SW480 (cell line): ENCODE data around the gene C1GALT1C1L.
"Not testable (repeated sequence)": the region's sequence is repeated elsewhere in the genome, so short reads cannot be mapped to it uniquely, and the experiment has no call there.

Experiments used
- DNase-seq: peaks from one replicate; pipeline ENCODE4 v3.0.0-alpha.2; 2016; ENCODE audit warnings: low spot score

C1GALT1C1L gene

DNA sequence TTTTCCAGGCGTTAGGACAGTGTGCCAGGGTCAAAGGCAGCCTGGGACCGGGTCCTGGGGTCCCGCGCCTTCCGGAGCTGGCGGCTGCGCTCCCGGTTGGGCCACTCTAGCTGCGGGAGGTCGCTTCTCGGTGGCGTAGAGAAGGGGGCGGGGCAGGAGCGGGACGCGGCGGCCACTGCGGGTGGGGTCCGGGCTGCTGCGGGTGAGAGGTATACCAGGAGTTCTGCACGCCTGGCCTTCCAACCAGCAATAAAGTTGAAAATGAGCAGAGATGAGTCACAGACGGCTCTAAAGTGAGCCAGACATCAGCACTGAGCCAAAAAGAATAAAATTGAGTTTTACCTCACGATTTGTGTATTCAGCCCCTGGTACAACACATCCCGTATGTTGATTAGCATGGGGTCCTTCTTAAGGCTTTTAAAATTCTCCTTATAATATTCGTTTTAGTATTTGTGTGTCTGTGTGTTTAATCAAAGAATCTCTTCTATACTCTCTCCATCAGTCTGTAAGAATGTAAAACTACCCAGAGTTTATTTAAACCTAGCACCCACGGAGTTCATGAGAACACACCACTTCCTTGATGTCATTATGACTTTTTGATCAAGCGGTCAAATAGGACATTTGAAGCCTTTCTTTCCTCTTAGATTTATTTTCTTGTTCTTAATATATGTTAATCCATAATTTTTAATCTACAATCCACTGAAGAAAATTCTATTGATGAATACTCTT is at the start of gene C1GALT1C1L:
TSS of gene C1GALT1C1L (minus strand) at position 108 of the 729 bp plus-strand sequence. CDS start at position 1, 107 bp downstream.
- DNase-seq = peak; percentile 82

GRCh38 chr2:43725711-43726246 is 49.5 kb upstream of the C1GALT1C1L start:
- DNase-seq = no peak

DNA sequence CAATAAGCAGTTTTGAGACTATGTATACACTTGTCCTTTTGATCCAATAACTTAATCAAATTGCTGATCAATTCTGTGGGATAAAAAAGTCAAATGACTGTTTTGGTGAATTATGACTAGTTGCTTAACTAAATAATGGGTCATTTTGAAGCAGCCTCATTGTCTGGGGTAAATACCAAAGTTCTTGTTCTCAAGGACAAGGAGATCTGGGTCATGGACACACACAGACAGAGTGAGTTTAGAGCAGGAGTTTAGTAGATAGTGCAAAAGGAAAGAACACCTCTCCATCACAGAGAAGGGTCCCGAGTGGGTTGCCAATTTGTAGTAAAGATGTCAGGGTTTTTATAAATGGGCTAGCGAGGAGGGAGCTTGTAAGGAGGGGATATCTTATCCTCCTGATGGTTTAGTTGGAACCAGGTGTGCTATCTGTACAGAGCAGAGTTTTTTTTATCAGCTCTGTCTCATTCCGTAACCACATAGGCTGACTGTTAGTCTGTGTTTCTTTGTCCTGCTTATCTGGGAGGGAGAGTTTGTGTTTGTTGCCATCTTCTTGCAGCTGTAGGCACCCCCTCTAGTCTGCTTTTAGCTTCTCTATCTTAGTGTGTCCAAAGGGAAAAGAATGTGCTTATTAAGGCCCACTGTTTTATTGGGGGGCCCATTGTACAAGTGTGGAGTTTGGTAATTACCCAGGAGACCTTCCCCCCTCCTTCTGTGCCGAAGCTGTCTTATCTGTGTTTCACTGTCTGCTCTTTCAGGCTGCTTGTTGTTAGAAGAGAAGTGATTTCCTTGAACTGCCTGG is 48.7 kb upstream of the C1GALT1C1L start:
- no peak for DNase-seq

DNA sequence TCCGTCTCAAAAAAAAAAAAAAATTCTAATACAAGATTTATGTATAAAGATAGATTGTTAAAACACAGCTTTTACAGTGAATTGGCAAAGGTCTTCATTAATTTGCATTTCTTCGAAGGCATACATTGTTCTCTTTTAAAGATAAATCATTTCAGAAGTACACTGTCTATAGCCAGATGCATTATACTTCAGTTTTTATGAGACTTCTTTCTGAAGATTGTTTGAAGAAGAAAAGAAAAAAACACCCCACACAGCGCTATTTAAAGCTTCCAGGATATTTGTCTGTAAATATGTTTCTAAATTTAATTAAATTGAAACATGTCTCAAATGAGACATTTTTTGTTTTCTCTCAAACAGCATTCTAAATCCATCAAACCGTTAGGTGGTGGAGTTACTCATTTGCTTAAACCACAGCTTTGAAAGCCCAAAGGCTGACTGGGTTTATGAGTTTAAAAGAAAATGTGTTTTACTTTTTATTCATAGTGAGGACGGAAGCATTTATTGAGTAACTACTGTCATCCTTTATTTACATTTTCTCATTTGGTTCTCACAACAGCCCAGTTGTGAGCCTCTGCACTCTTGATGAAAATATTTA is 42.4 kb upstream of the C1GALT1C1L start:
- DNase-seq = no peak

DNA sequence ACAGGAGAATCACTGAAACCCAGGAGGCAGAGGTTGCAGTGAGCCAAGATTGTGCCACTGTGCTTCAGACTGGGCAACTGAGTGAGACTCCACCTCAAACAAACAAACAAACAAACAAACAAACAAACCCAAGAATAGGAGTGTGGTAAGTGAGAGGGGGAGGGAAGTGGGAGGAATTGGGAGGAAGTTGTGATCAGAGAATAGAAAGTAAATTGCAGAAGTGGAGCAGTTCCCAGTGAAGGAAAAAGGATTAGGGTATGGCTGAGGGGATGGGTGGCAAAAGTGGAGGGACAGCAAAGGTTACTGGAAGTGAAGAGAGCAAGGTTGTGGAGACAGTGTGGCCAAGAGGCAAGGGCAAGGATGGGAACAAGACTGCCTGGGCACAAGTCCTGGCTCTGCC is 41.1 kb upstream of the C1GALT1C1L start:
- no peak for DNase-seq

DNA sequence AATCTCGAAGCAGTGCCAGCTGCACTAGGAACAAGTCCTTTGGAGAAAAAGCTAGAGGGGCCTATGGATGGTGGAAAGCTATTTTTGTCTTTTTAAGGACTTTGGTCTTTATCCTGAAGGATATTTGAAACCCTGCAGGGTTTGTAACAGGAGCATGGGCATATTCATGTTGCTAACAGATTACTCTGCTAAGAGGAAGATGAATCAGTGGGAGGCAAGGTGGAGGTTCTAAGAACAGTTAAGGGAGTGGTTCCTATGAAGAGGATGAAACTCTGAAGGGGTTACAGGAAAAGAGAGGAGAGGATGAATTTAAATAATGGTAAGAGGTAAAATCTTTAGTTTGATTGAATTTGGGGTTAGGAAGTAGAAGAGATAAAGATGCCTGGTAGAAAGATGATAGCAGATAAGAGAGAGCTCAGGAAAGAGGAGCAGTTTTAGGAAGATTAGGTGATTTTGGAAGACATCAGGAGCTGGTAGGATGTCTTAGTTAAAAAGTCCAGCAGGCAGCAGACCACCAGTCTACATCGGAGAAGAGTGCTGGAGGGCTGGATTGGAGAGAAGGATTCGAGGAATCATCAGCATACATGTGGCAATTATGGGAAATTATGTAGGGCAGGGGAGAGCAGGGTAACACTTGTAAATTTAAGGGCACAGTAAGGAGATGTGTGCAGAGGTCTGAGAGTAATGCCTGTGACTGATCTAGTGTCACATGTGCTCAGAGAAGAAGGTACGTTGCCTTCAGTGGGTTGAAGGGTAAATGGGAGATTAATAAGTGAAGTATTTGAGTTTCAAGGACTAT is 39.3 kb upstream of the C1GALT1C1L start:
- no peak for DNase-seq

GRCh38 chr2:43714164-43714563 is 37.9 kb upstream of the C1GALT1C1L start:
- no peak for DNase-seq

DNA sequence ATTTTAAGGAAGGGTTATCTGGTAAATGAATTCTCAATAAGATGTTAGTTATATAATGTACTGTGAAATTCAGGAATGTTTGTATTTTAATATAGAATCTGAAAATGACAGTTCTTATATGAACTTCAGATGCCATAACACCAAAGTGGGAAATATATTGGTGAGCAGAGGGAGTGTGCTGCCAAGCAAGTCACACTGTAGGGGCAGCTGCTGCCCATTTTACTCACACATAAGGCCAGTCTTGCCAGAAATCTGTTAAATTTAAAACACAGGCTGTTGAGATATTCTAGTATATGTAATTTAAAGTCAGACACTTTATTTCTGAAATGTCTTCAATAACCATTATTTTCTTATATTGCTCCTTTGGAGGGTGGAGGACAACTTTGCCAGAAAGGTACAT is 34.6 kb upstream of the C1GALT1C1L start:
- DNase-seq = no peak

DNA sequence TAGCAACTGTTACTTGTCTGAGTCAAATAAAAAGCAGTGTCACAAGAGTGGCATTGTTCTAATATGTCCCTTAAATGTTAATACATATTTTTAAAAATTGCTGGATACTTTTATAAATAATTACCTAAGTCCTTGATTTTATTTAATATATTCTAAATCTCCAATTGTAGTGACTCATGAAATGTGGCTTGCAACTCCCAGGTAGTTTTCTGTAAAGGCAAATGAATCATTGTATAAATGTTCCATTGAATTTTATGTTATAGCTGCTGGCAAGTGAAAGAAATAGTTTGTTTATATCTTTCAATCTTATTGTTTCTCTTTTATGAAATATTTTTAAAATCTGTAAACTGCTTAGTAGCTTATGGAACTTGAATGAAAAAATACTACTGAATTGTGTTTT is 32.7 kb upstream of the C1GALT1C1L start:
- DNase-seq = no peak

- no peak for DNase-seq
These were observed 31.9 kb upstream of the C1GALT1C1L start for GRCh38 chr2:43708178-43708577.

DNA sequence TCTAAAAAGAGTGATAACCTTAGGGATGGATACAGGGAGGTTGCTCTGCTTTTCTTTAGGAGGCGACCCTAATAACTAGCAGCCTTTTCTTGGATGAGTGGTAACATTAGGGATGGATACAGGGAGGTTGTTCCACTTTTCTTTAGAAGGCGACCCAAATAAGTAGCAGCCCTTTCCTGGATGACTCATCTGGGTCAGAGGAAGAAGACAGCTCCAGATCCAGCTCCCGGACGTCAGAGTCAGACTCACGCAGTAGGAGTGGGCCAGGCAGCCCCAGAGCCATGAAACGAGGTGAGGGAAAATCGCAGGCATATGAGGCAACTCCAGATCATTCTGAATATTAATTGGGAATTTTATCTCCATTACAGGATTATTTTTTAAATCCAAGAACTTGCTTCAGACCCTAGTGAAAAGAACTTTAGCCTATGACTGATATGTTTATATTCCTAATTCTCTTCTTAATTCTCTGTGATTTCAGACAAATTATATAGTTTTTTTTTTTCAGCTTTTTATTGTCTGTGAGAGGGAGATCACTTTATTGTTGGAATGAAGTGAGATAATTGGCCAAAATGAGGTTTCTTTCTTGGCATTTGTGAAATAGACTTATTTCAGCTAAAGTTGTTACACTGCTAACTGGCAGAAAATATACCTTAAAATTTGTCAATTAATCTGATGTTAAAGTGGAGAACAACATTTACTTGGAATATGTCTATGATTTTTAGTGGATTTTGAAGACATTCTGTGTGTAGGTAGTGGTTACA is 31.2 kb upstream of the C1GALT1C1L start:
- DNase-seq = no peak

- no peak for DNase-seq
These were observed 24.9 kb upstream of the C1GALT1C1L start for GRCh38 chr2:43701111-43701510.

- DNase-seq = no peak
These were observed 23.5 kb upstream of the C1GALT1C1L start for GRCh38 chr2:43699761-43700160.

GRCh38 chr2:43698140-43698539 is 21.9 kb upstream of the C1GALT1C1L start:
- not testable (repeated sequence) for DNase-seq

DNA sequence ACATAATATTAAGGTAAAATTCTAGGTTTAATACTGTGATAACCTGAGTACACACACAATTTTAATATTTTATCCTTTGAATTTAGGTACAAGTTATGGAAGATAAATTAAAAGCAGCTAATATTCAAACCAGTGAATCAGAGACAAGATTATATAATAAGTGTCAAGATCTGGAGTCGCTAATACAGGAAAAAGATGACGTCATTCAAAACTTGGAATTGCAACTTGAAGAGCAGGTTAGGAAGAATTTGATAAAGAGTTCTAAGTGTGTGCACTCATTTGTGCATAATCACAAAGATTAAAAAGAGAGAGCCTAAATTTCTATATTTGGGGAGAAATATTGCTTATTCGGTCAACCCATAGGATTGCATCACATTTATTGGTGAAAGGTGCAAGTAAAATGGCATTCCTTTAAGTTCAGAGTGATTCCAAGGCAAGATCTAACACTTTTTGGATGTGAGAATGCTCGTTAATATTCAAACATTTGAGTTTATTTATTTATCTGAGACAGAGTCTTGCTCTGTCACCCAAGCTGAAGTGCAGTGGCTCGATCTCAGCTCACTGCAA is 16.3 kb upstream of the C1GALT1C1L start:
- no peak for DNase-seq

- no peak for DNase-seq
These were observed 13.8 kb upstream of the C1GALT1C1L start for GRCh38 chr2:43689999-43690398.

DNA sequence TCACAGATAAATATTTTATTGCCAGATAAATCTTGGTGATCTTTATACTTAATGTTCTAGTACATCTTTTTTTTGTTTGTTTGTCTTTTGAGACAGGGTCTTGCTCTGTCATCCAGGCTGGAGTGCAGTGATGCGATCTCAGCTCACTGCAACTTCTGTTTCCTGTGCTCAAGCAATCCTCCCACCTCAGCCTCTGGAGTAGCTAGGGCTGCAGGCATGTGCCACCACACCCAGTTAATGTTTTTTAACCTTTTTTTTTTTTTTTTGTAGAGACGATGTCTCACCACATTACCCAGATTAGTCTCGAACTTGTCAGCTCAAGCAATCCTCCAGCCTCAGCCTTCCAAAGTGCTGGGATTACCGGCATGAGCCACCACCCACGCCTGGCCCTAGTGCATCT is 9.1 kb upstream of the C1GALT1C1L start:
- DNase-seq = no peak

GRCh38 chr2:43677783-43678182 is 1.6 kb upstream of the C1GALT1C1L start:
- not testable (repeated sequence) for DNase-seq

- DNase-seq = peak; percentile 14
These were observed 445 bp downstream of the C1GALT1C1L start for GRCh38 chr2:43675646-43676321.

DNA sequence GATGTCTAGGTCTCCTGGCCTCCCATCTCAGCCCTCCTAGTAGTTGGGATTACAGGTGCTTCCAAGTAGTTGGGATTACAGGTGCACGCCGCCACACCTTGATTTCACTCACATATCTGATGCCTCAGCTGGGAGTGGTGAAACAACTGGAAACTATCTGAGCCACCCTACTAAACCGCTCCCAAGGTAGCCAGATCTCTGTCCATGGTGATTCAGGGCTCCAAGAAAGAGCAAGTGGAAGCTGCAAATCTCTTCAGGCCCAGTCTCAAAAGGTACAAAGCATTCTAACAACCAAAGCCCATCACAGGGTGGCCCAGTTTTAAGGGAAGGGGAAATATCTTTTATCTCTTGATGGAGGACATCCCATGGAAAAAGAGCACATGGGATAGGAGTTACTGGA is 19.0 kb downstream of the C1GALT1C1L start:
- DNase-seq = no peak
